CD14-positive monocyte (primary cell): Measurements from ENCODE around the gene AHI1. TPM values are rescaled to one million over a fixed set of nuclear protein-coding genes. Genes with fewer than 3 reads are reported as not detected.

ENCODE experiments used
- DNase-seq, 3 donors: peaks; one replicate each; pipeline ENCODE4 v3.0.0-alpha.2; 2011 to 2022
- H2AFZ ChIP-seq: 2 replicates; pipeline ENCODE4 v1.6.0; 2012; ENCODE audit warnings: mild to moderate bottlenecking, low read depth, low read length, inconsistent platforms; ENCODE audit not compliant: insufficient read depth, poor library complexity, severe bottlenecking
- H3K27ac ChIP-seq, 2 donors: 1 replicate in 1 of 2; 2 replicates in 1 of 2; pipeline ENCODE4 v1.5.1; 2012 to 2013; ENCODE audit warnings: low read length in 2 of 2, control low read depth in 1 of 2, inconsistent platforms in 1 of 2, low read depth in 1 of 2, mild to moderate bottlenecking in 1 of 2
- H3K27me3 ChIP-seq, 2 donors: one replicate each; pipeline versions ENCODE4 v1.6.0 to v1.6.1; 2011 to 2013; ENCODE audit warnings: low read length in 2 of 2; ENCODE audit not compliant: control insufficient read depth in 2 of 2, insufficient read depth in 2 of 2
- H3K36me3 ChIP-seq, 2 donors: replicated peaks in 1 of 2; 1 replicate in 1 of 2; 2 replicates in 1 of 2; pipeline versions ENCODE4 v1.5.1 to v1.6.1; 2012 to 2013; ENCODE audit warnings: low read length in 2 of 2, control low read depth in 1 of 2, inconsistent platforms in 1 of 2, mild to moderate bottlenecking in 1 of 2; ENCODE audit not compliant: insufficient read depth in 2 of 2, control insufficient read depth in 1 of 2
- H3K4me1 ChIP-seq, 2 donors: 1 replicate in 1 of 2; 2 replicates in 1 of 2; pipeline versions ENCODE4 v1.5.1 to v1.6.1; 2012 to 2013; ENCODE audit warnings: low read length in 2 of 2, control low read depth in 1 of 2, inconsistent platforms in 1 of 2, mild to moderate bottlenecking in 1 of 2, moderate library complexity in 1 of 2; ENCODE audit not compliant: insufficient read depth in 2 of 2, control insufficient read depth in 1 of 2
- H3K4me2 ChIP-seq: replicated peaks from 2 replicates; pipeline ENCODE3; 2012; ENCODE audit warnings: low read length, moderate library complexity, mild to moderate bottlenecking; ENCODE audit not compliant: poor library complexity, severe bottlenecking; ENCODE audit errors: extremely low read depth
- H3K4me3 ChIP-seq, 3 experiments: fragments of 200-600 bp in 1 of 3; sonication (generic) in 1 of 3; replicated peaks in 1 of 3; 1 replicate in 2 of 3; 2 replicates in 1 of 3; pipeline ENCODE4 v1.5.1; 2011 to 2013; ENCODE audit warnings: low read length in 3 of 3, mild to moderate bottlenecking in 3 of 3, control low read depth in 2 of 3, low read depth in 2 of 3, inconsistent platforms in 1 of 3, moderate library complexity in 1 of 3
- H3K79me2 ChIP-seq: 2 replicates; pipeline ENCODE4 v1.6.0; 2012; ENCODE audit warnings: mild to moderate bottlenecking, control low read depth, inconsistent platforms, low read length, moderate library complexity; ENCODE audit not compliant: insufficient read depth
- H3K9ac ChIP-seq: 2 replicates; pipeline ENCODE4 v1.6.0; 2017; ENCODE audit warnings: low read length, mild to moderate bottlenecking; ENCODE audit not compliant: insufficient read depth, poor library complexity, severe bottlenecking
- H3K9me3 ChIP-seq, 2 donors: replicated peaks in 1 of 2; 1 replicate in 1 of 2; 2 replicates in 1 of 2; pipeline versions ENCODE4 v1.5.1 to v1.6.1; 2012 to 2013; ENCODE audit warnings: low read length in 2 of 2, control low read depth in 1 of 2; ENCODE audit not compliant: control insufficient read depth in 1 of 2, insufficient read depth in 1 of 2
- H4K20me1 ChIP-seq: 2 replicates; pipeline ENCODE4 v1.6.0; 2012; ENCODE audit warnings: mild to moderate bottlenecking, low read length, control low read depth, moderate library complexity; ENCODE audit not compliant: insufficient read depth
- H3K27ac Mint-ChIP-seq, 7 donors: one replicate each; pipeline ENCODE4 v1.8.0; 2020; ENCODE audit warnings: mild to moderate bottlenecking in 7 of 7, mixed read lengths in 7 of 7, moderate library complexity in 6 of 7, inconsistent platforms in 2 of 7
- H3K27me3 Mint-ChIP-seq, 3 donors: one replicate each; pipeline ENCODE4 v1.8.0; 2021 to 2022; ENCODE audit warnings: low read depth in 3 of 3, mild to moderate bottlenecking in 3 of 3, mixed read lengths in 3 of 3, moderate library complexity in 3 of 3, inconsistent platforms in 1 of 3
- H3K36me3 Mint-ChIP-seq, 2 donors: one replicate each; pipeline ENCODE4 v1.8.0; 2020; ENCODE audit warnings: mixed read lengths in 2 of 2, inconsistent platforms in 1 of 2, mild to moderate bottlenecking in 1 of 2
- H3K4me1 Mint-ChIP-seq: one replicate; pipeline ENCODE4 v1.8.0; 2020; ENCODE audit warnings: mild to moderate bottlenecking, mixed read lengths
- H3K4me3 Mint-ChIP-seq, 2 donors: one replicate each; pipeline ENCODE4 v1.8.0; 2020; ENCODE audit warnings: mild to moderate bottlenecking in 2 of 2, mixed read lengths in 2 of 2, moderate library complexity in 1 of 2
- H3K9me3 Mint-ChIP-seq, 7 donors: one replicate each; pipeline ENCODE4 v1.8.0; 2020 to 2022; ENCODE audit warnings: mixed read lengths in 7 of 7, mild to moderate bottlenecking in 6 of 7, moderate library complexity in 6 of 7, inconsistent platforms in 2 of 7
- CTCF ChIP-seq: fragments of 200-600 bp; IDR thresholded peaks from one replicate; pipeline ENCODE4 v1.8.0; 2022; ENCODE audit warnings: antibody characterized with exemption, mild to moderate bottlenecking
- WGBS: methylation state at CpG from one replicate; pipeline ENCODE4 v1.1.5; 2013; ENCODE audit warnings: missing lambda C conversion rate; ENCODE audit not compliant: insufficient coverage; 5-methylcytosine and 5-hydroxymethylcytosine counted together
- intact Hi-C, 2 donors: fragments of 100-400 bp; cut with micrococcal nuclease; formaldehyde crosslinking; loops; one replicate each; pipeline versions ENCODE4 v1.15.0 to v1.15.1; 2023
- polyA plus RNA-seq, 3 donors: library from polyadenylated mRNA; depleted of rRNA in 1 of 3; unstranded in 2 of 3; stranded (reverse) in 1 of 3; fragments of 300-500 nt in 2 of 3; fragments of >200 nt in 1 of 3; fragmentation: Illumina TruSeq in 2 of 3; gene quantifications; 1 replicate in 2 of 3; 2 replicates in 1 of 3; pipeline ENCODE4 v1.2.3, GENCODE V29; 2012 to 2021

The AHI1 gene
- polyA plus RNA-seq, 3 donors, result 0.91 to 2.8 (median 1.4) TPM

GRCh38 chr6:135244805-135245204 lies 252.7 kb downstream of the AHI1 start:
- Mint-ChIP-seq H3K9me3 (peaks cover 0 to 7% (median 6%) of the 10 kb centered on the region in 7 donors), H3K27me3 (no peaks in the 10 kb centered on the region), H3K4me1 (peaks cover 8% of the 10 kb centered on the region), H3K36me3 (no peaks in the 10 kb centered on the region), H3K4me3 (no peak overlapping the region), H3K27ac (no peak overlapping the region)
- Histone ChIP-seq H2AFZ (no peak overlapping the region), H3K9me3 (peaks cover 0 to 3% of the 10 kb centered on the region in 2 donors), H3K9ac (no peak overlapping the region), H3K79me2 (no peaks in the 10 kb centered on the region), H3K36me3 (no peaks in the 10 kb centered on the region), H4K20me1 (no peaks in the 10 kb centered on the region), H3K4me3 (no peak overlapping the region), H3K4me2 (no peak overlapping the region), H3K27me3 (no peaks in the 10 kb centered on the region), H3K27ac (no peak overlapping the region), H3K4me1 (no peaks in the 10 kb centered on the region)
- TF ChIP-seq CTCF, result no peak
- no peak for DNase-seq
- intact Hi-C loops, result no loop called here
- 87% methylated on average over 3 of the region's 6 CpGs for WGBS

GRCh38 chr6:135243871-135244796 lies 253.4 kb downstream of the AHI1 start:
- no peak overlapping the region for H3K4me3 ChIP-seq
- no peaks in the 10 kb centered on the region for H3K79me2 ChIP-seq
- H3K4me1 Mint-ChIP-seq, result peaks cover 1% of the 10 kb centered on the region
- H3K4me2 ChIP-seq, result no peak overlapping the region
- H3K4me1 ChIP-seq, result no peaks in the 10 kb centered on the region
- H3K9me3 ChIP-seq, result peaks cover 0 to 3% of the 10 kb centered on the region in 2 donors
- H3K9ac ChIP-seq, result no peak overlapping the region
- no peak overlapping the region for H3K27ac ChIP-seq
- H2AFZ ChIP-seq, result no peak overlapping the region
- no peak for DNase-seq
- H3K36me3 ChIP-seq, result no peaks in the 10 kb centered on the region
- H3K4me3 Mint-ChIP-seq, result no peak overlapping the region
- no peaks in the 10 kb centered on the region for H4K20me1 ChIP-seq
- H3K27me3 ChIP-seq, result no peaks in the 10 kb centered on the region
- no peaks in the 10 kb centered on the region for H3K36me3 Mint-ChIP-seq
- WGBS, result 100% methylated on average over 1 of the region's 7 CpGs
- no peak for TF ChIP-seq CTCF
- no peaks in the 10 kb centered on the region for H3K27me3 Mint-ChIP-seq
- no peak overlapping the region for H3K27ac Mint-ChIP-seq
- H3K9me3 Mint-ChIP-seq, result peaks cover 0 to 7% (median 6%) of the 10 kb centered on the region in 7 donors
- intact Hi-C loops, result no loop called here
